A172 (cell line): ENCODE measurements around the gene WFDC12. TPM values are rescaled to one million over a fixed set of nuclear protein-coding genes. Genes with fewer than 3 reads are reported as not detected.

Experiments
- DNase-seq: peaks from one replicate; pipeline ENCODE4 v3.0.0-alpha.2; 2015; ENCODE audit warnings: low spot score
- total RNA-seq: library from RNA; depleted of rRNA; stranded (reverse); fragments of >200 nt; shearing (Covaris generic); gene quantifications from 2 replicates; pipeline ENCODE4 v1.2.3, GENCODE V29; 2014

The WFDC12 gene
- total RNA-seq, 1 experiment from 2014 or later: not detected

- no peak for DNase-seq
Observed at GRCh38 chr20:45115386-45115774, 8.9 kb downstream of the WFDC12 start.

- DNase-seq: no peak
Observed at GRCh38 chr20:45114465-45115385, 9.5 kb downstream of the WFDC12 start, which contains the start of gene WFDC5. Gene WFDC5, minus strand, starts transcription at chr20:45115174. Its CDS starts 91 bp downstream, at chr20:45115083.

GRCh38 chr20:45113865-45114264 is 10.4 kb downstream of the WFDC12 start:
- no peak for DNase-seq

GRCh38 chr20:45112754-45113153 is 11.5 kb downstream of the WFDC12 start:
- DNase-seq: no peak

- no peak for DNase-seq
Observed at GRCh38 chr20:45111799-45112471, 12.3 kb downstream of the WFDC12 start.

- no peak for DNase-seq
Observed at GRCh38 chr20:45111285-45111684, 13.0 kb downstream of the WFDC12 start.

- DNase-seq: no peak
Observed at GRCh38 chr20:45110301-45110700, 14.0 kb downstream of the WFDC12 start.

- no peak for DNase-seq
Observed at GRCh38 chr20:45109634-45110033, 14.6 kb downstream of the WFDC12 start.

GRCh38 chr20:45105317-45105716 is 18.9 kb downstream of the WFDC12 start:
- DNase-seq: peak; percentile 16

GRCh38 chr20:45104786-45105185 is 19.5 kb downstream of the WFDC12 start:
- peak; percentile 93 for DNase-seq

GRCh38 chr20:45103072-45103471 is 21.2 kb downstream of the WFDC12 start:
- DNase-seq: no peak

- DNase-seq: no peak
Observed at GRCh38 chr20:45101333-45101850, 22.9 kb downstream of the WFDC12 start.

- DNase-seq: no peak
Observed at GRCh38 chr20:45100563-45101245, 23.6 kb downstream of the WFDC12 start, which contains the start of gene KCNS1. Gene KCNS1, minus strand, starts transcription at chr20:45101127. Its CDS starts 1,891 bp downstream, at chr20:45099236.

GRCh38 chr20:45098103-45098773 is 26.0 kb downstream of the WFDC12 start:
- DNase-seq: no peak

GRCh38 chr20:45097485-45098102 is 26.7 kb downstream of the WFDC12 start:
- no peak for DNase-seq

- no peak for DNase-seq
Observed at GRCh38 chr20:45096781-45097180, 27.5 kb downstream of the WFDC12 start.

GRCh38 chr20:45095805-45096238 is 28.4 kb downstream of the WFDC12 start:
- DNase-seq: peak; percentile 69

- DNase-seq: no peak
Observed at GRCh38 chr20:45094864-45095574, 29.2 kb downstream of the WFDC12 start.

- no peak for DNase-seq
Observed at GRCh38 chr20:45094201-45094600, 30.1 kb downstream of the WFDC12 start.

GRCh38 chr20:45092898-45093297 is 31.4 kb downstream of the WFDC12 start:
- DNase-seq: no peak
